ENCODE data around the gene RNF225. TPM values are rescaled to one million over a fixed set of nuclear protein-coding genes. Genes with fewer than 3 reads are reported as not detected.
A peak's percentile ranks its signal among the peaks of the same experiment; 100 is the strongest.

The RNF225 gene
- total and polyA plus RNA-seq, 9 of the 15 experiments (the other 6 are each of a cell fraction or from before 2014, with no cell fraction given) = 0.33 TPM; not detected in 8

DNA sequence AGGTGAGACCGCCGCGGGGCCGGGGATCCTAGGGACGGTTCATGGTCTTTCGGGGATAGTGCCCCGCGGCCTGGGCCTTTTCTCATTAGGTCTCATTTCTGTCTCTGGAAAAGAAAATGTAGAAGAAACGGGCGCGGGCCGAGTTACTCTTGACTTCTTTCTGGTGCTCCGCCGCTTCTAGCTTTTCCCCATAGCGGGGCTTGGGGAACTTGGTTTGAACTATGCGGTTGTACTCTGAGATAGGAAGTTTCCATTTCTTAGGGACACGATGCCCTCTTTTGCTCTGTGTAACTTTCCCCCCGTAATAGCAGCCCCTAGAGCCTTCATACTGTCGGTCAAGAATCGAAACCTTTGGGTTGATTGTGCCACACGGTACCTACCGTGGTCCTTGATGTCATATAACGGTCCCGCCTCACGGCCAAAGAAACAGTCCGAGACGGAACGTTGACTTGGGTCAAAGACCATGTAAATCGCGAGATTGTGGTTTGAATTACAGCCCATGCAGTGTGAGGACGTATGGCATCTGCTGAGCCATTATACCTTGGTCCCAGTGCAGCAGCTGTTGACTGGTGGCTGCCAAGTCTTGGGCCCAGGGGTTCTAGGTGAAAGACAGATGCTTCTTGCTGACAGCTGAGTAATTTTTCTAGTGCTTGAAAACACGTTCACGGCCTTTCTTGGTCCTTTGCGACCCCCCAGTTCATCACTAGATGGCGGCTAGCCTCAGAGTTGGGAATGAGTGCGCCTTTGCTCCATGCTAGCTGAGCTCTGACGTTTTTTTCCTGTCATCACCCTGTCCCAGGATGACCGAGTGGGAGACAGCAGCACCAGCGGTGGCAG, 7.9 kb upstream of the RNF225 start (continued):
- no peak; the same call in 1 of the 2 replicates for TF ChIP-seq ZC3H4 (CRISPR knock-in tag; IDR thresholded peaks at IDR 0.05; ENCODE audit: borderline replicate concordance)
- TF ChIP-seq HDAC2 (IDR thresholded peaks at IDR 0.05) = peak; percentile 4; the same call in 1 of the 2 replicates
- TF ChIP-seq HDAC6 (IDR thresholded peaks at IDR 0.05; ENCODE audit: low read depth, low read length) = no peak
- no peak for TF ChIP-seq TBP (optimal IDR thresholded peaks at IDR 0.05; ENCODE audit: low read depth, low read length)
- no peak for TF ChIP-seq SREBF1 (IDR thresholded peaks at IDR 0.05; ENCODE audit: borderline replicate concordance, low read depth, low read length)
- no peak for TF ChIP-seq ZNF695 (CRISPR knock-in tag; IDR thresholded peaks at IDR 0.05)
- peak; percentile 58; the same call in 1 of the 2 replicates for TF ChIP-seq NFATC3 (IDR thresholded peaks at IDR 0.05)
- TF ChIP-seq, protein P1, sequence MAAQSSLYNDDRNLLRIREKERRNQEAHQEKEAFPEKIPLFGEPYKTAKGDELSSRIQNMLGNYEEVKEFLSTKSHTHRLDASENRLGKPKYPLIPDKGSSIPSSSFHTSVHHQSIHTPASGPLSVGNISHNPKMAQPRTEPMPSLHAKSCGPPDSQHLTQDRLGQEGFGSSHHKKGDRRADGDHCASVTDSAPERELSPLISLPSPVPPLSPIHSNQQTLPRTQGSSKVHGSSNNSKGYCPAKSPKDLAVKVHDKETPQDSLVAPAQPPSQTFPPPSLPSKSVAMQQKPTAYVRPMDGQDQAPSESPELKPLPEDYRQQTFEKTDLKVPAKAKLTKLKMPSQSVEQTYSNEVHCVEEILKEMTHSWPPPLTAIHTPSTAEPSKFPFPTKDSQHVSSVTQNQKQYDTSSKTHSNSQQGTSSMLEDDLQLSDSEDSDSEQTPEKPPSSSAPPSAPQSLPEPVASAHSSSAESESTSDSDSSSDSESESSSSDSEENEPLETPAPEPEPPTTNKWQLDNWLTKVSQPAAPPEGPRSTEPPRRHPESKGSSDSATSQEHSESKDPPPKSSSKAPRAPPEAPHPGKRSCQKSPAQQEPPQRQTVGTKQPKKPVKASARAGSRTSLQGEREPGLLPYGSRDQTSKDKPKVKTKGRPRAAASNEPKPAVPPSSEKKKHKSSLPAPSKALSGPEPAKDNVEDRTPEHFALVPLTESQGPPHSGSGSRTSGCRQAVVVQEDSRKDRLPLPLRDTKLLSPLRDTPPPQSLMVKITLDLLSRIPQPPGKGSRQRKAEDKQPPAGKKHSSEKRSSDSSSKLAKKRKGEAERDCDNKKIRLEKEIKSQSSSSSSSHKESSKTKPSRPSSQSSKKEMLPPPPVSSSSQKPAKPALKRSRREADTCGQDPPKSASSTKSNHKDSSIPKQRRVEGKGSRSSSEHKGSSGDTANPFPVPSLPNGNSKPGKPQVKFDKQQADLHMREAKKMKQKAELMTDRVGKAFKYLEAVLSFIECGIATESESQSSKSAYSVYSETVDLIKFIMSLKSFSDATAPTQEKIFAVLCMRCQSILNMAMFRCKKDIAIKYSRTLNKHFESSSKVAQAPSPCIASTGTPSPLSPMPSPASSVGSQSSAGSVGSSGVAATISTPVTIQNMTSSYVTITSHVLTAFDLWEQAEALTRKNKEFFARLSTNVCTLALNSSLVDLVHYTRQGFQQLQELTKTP (IDR thresholded peaks at IDR 0.05; ENCODE audit: low read depth in 1 of 2, partially characterized antibody in 2 of 2) = peak in 1 of 2 experiments; percentile 23
- TF ChIP-seq SAP30 (IDR thresholded peaks at IDR 0.05; ENCODE audit: borderline replicate concordance, insufficient read depth, low read depth, low read length, poor library complexity, severe bottlenecking) = peak; percentile 10
- no peak for TF ChIP-seq HOXB6 (CRISPR knock-in tag; IDR thresholded peaks at IDR 0.05; ENCODE audit: borderline replicate concordance)
- no peak for TF ChIP-seq ZNF77 (CRISPR knock-in tag; IDR thresholded peaks at IDR 0.05)
- peak; percentile 36; the same call in 1 of the 2 replicates for TF ChIP-seq HNRNPUL1 (IDR thresholded peaks at IDR 0.05; ENCODE audit: low read length)
- TF ChIP-seq, protein P2, sequence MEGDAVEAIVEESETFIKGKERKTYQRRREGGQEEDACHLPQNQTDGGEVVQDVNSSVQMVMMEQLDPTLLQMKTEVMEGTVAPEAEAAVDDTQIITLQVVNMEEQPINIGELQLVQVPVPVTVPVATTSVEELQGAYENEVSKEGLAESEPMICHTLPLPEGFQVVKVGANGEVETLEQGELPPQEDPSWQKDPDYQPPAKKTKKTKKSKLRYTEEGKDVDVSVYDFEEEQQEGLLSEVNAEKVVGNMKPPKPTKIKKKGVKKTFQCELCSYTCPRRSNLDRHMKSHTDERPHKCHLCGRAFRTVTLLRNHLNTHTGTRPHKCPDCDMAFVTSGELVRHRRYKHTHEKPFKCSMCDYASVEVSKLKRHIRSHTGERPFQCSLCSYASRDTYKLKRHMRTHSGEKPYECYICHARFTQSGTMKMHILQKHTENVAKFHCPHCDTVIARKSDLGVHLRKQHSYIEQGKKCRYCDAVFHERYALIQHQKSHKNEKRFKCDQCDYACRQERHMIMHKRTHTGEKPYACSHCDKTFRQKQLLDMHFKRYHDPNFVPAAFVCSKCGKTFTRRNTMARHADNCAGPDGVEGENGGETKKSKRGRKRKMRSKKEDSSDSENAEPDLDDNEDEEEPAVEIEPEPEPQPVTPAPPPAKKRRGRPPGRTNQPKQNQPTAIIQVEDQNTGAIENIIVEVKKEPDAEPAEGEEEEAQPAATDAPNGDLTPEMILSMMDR (IDR thresholded peaks at IDR 0.05 in 2 of 3, conservative IDR thresholded peaks at IDR 0.05 in 1 of 3; ENCODE audit: insufficient read depth in 2 of 3, low read depth in 1 of 3, low read length in 3 of 3) = peak; percentile 34 to 42 (median 35); a peak in 5 of 6 replicates
- TF ChIP-seq TEAD4 (IDR thresholded peaks at IDR 0.05; ENCODE audit: low read length) = no peak
- TF ChIP-seq TEAD4 (CRISPR knock-in tag; IDR thresholded peaks at IDR 0.05; ENCODE audit: borderline replicate concordance) = no peak
- no peak for TF ChIP-seq ARHGAP35 (IDR thresholded peaks at IDR 0.05; ENCODE audit: partially characterized antibody)
- no peak for TF ChIP-seq SMAD4 (CRISPR knock-in tag; conservative IDR thresholded peaks at IDR 0.05)
- no peak for TF ChIP-seq ZNF79 (CRISPR knock-in tag; IDR thresholded peaks at IDR 0.05; ENCODE audit: low read depth)
- peak; percentile 14; the same call in 1 of the 2 replicates for TF ChIP-seq ZEB2 (IDR thresholded peaks at IDR 0.05)
- no peak for TF ChIP-seq RBM34 (IDR thresholded peaks at IDR 0.05; ENCODE audit: borderline replicate concordance, insufficient read depth, low read length)
- 0 out of 2 replicates have a peak, but pooled peaks have one; percentile 78 for TF ChIP-seq PTBP1 (IDR thresholded peaks at IDR 0.05; ENCODE audit: low read depth, low read length)
